H1 (cell line): Measurements from ENCODE around the gene GPR12. TPM values are rescaled to one million over a fixed set of nuclear protein-coding genes. Genes with fewer than 3 reads are reported as not detected.

ENCODE experiments used
- CTCF ChIA-PET: fragments of 300-600 bp; sonication (Branson Sonifier 250); formaldehyde crosslinking; loops from one replicate; lab custom pipeline; 2021; ENCODE audit not compliant: partially characterized antibody; lab: Charles Lee
- POLR2A ChIA-PET: fragments of 300-600 bp; sonication (Branson Sonifier 250); formaldehyde crosslinking; loops from one replicate; lab custom pipeline; 2021; ENCODE audit warnings: inconsistent platforms; ENCODE audit not compliant: partially characterized antibody; lab: Charles Lee
- DNase-seq, 2 experiments: peaks; one replicate each; pipeline versions ENCODE4 v3.0.0 to v3.0.0-alpha.2; 2010 to 2022; ENCODE audit warnings: low spot score in 2 of 2, low read depth in 1 of 2, mixed read lengths in 1 of 2
- FAIRE-seq: peaks from 2 replicates; lab custom pipeline; 2011; peaks lifted over from hg19 to GRCh38; lab: Jason Lieb, UNC
- H2AFZ ChIP-seq: 2 replicates; pipeline ENCODE4 v1.8.1; 2012; ENCODE audit warnings: low read length, inconsistent platforms
- H2AK5ac ChIP-seq: 2 replicates; pipeline ENCODE4 v1.6.1; 2013; ENCODE audit warnings: low read depth, low read length
- H2BK120ac ChIP-seq: replicated peaks from 2 replicates; pipeline ENCODE3; 2013; ENCODE audit warnings: low read depth, low read length, inconsistent platforms
- H2BK12ac ChIP-seq: 2 replicates; pipeline ENCODE4 v1.6.1; 2013; ENCODE audit warnings: low read depth, low read length
- H2BK15ac ChIP-seq: 2 replicates; pipeline ENCODE4 v1.6.1; 2013; ENCODE audit warnings: low read length
- H2BK20ac ChIP-seq: 2 replicates; pipeline ENCODE4 v1.6.1; 2013; ENCODE audit warnings: low read length
- H2BK5ac ChIP-seq: 2 replicates; pipeline ENCODE4 v1.6.1; 2013; ENCODE audit warnings: low read depth, low read length
- H3K14ac ChIP-seq: 2 replicates; pipeline ENCODE4 v1.6.1; 2013; ENCODE audit warnings: inconsistent platforms; ENCODE audit not compliant: insufficient read length
- H3K18ac ChIP-seq: 2 replicates; pipeline ENCODE4 v1.6.1; 2013; ENCODE audit warnings: low read length; ENCODE audit errors: extremely low read depth
- H3K23ac ChIP-seq: 2 replicates; pipeline ENCODE4 v1.6.1; 2013; ENCODE audit warnings: inconsistent platforms; ENCODE audit not compliant: insufficient read length
- H3K23me2 ChIP-seq: 2 replicates; pipeline ENCODE4 v1.6.1; 2013; ENCODE audit warnings: low read depth, low read length
- H3K27ac ChIP-seq: 2 replicates; pipeline ENCODE4 v1.6.1; 2011; ENCODE audit warnings: low read depth, low read length, inconsistent platforms
- H3K27me3 ChIP-seq, 4 experiments: replicated peaks in 1 of 4; 1 replicate in 1 of 4; 2 replicates in 3 of 4; pipeline versions ENCODE4 v1.6.1 to v1.8.1; 2011 to 2013; ENCODE audit warnings: low read length in 3 of 4, mild to moderate bottlenecking in 3 of 4, inconsistent platforms in 2 of 4, mixed read lengths in 2 of 4, moderate library complexity in 1 of 4; ENCODE audit not compliant: control insufficient read depth in 3 of 4, insufficient read depth in 3 of 4; ENCODE audit errors: extremely low read depth in 1 of 4
- H3K36me3 ChIP-seq, 4 experiments: 2 replicates each; pipeline versions ENCODE4 v1.6.1 to v1.8.1; 2011 to 2013; ENCODE audit warnings: mild to moderate bottlenecking in 4 of 4, low read length in 3 of 4, moderate library complexity in 2 of 4, control low read depth in 1 of 4, inconsistent platforms in 1 of 4; ENCODE audit not compliant: insufficient read depth in 4 of 4, control insufficient read depth in 2 of 4
- H3K4ac ChIP-seq: replicated peaks from 2 replicates; pipeline ENCODE3; 2013; ENCODE audit warnings: low read length, low read depth, mixed read lengths, inconsistent platforms; ENCODE audit not compliant: insufficient read length
- H3K4me1 ChIP-seq, 4 experiments: replicated peaks in 1 of 4; 1 replicate in 1 of 4; 2 replicates in 3 of 4; pipeline versions ENCODE4 v1.6.1 to v1.8.1; 2011 to 2013; ENCODE audit warnings: low read length in 3 of 4, inconsistent platforms in 2 of 4, mixed read lengths in 1 of 4; ENCODE audit not compliant: insufficient read depth in 4 of 4, control insufficient read depth in 3 of 4
- H3K4me2 ChIP-seq, 2 experiments: 2 replicates each; pipeline versions ENCODE4 v1.6.1 to v1.8.1; 2011 to 2013; ENCODE audit warnings: low read depth in 2 of 2, low read length in 2 of 2, control low read depth in 1 of 2, inconsistent platforms in 1 of 2, mild to moderate bottlenecking in 1 of 2; ENCODE audit not compliant: insufficient read depth in 1 of 2
- H3K4me3 ChIP-seq, 4 experiments: fragments of 200-600, 300-600 bp in 1 of 4; sonication (generic), shearing (Covaris generic), sonication (Bioruptor Twin) in 1 of 4; 2 replicates each; pipeline versions ENCODE4 v1.5.1 to v1.8.1; 2011 to 2016; ENCODE audit warnings: low read length in 4 of 4, low read depth in 3 of 4, control low read depth in 2 of 4, inconsistent platforms in 2 of 4, mild to moderate bottlenecking in 2 of 4, mixed read lengths in 1 of 4, moderate library complexity in 1 of 4; ENCODE audit not compliant: insufficient read depth in 2 of 4; ENCODE audit errors: extremely low read depth in 1 of 4
- H3K56ac ChIP-seq: replicated peaks from 2 replicates; pipeline ENCODE3; 2013; ENCODE audit warnings: low read depth, mild to moderate bottlenecking, mixed read lengths, low read length, inconsistent platforms; ENCODE audit not compliant: insufficient read length
- H3K79me1 ChIP-seq: 2 replicates; pipeline ENCODE4 v1.6.1; 2013; ENCODE audit warnings: low read depth, low read length, control low read depth
- H3K79me2 ChIP-seq, 2 experiments: 2 replicates each; pipeline versions ENCODE4 v1.6.1 to v1.8.1; 2012 to 2013; ENCODE audit warnings: low read length in 2 of 2, mild to moderate bottlenecking in 2 of 2, inconsistent platforms in 1 of 2; ENCODE audit not compliant: insufficient read depth in 2 of 2, control insufficient read depth in 1 of 2
- H3K9ac ChIP-seq, 4 experiments: replicated peaks in 1 of 4; 1 replicate in 1 of 4; 2 replicates in 3 of 4; pipeline versions ENCODE4 v1.6.1 to v1.8.1; 2011 to 2013; ENCODE audit warnings: low read depth in 3 of 4, low read length in 3 of 4, control low read depth in 2 of 4, mild to moderate bottlenecking in 2 of 4, moderate library complexity in 2 of 4, inconsistent platforms in 1 of 4; ENCODE audit errors: extremely low read depth in 1 of 4
- H3K9me3 ChIP-seq, 2 experiments: 2 replicates each; pipeline versions ENCODE4 v1.6.1 to v1.8.1; 2012 to 2013; ENCODE audit warnings: mild to moderate bottlenecking in 2 of 2, moderate library complexity in 2 of 2, control low read depth in 1 of 2, inconsistent platforms in 1 of 2, low read depth in 1 of 2, low read length in 1 of 2, mixed read lengths in 1 of 2; ENCODE audit not compliant: insufficient read depth in 2 of 2
- H4K20me1 ChIP-seq, 2 experiments: replicated peaks in 1 of 2; 2 replicates each; pipeline versions ENCODE3 to v1.8.1; 2011 to 2013; ENCODE audit warnings: inconsistent platforms in 2 of 2, low read length in 2 of 2, mild to moderate bottlenecking in 1 of 2; ENCODE audit not compliant: insufficient read depth in 2 of 2, control insufficient read depth in 1 of 2
- H4K5ac ChIP-seq: 2 replicates; pipeline ENCODE4 v1.6.1; 2013; ENCODE audit warnings: low read length, low read depth, mixed read lengths, inconsistent platforms; ENCODE audit not compliant: insufficient read length
- H4K8ac ChIP-seq: 2 replicates; pipeline ENCODE4 v1.8.0; 2013; ENCODE audit warnings: mild to moderate bottlenecking, moderate library complexity, low read length, inconsistent platforms; ENCODE audit not compliant: insufficient read depth; ENCODE audit errors: extremely low read depth
- H4K91ac ChIP-seq: replicated peaks from 2 replicates; pipeline ENCODE3; 2013; ENCODE audit warnings: low read length, mixed read lengths, inconsistent platforms; ENCODE audit not compliant: insufficient read length
- BACH1 ChIP-seq: IDR thresholded peaks from 2 replicates; pipeline ENCODE4 v1.6.1; 2012; ENCODE audit warnings: low read length, improper control_type of control experiment
- CBX5 ChIP-seq: fragments of 300-800, 300-1000 bp; sonication (generic); IDR thresholded peaks from 2 replicates; pipeline ENCODE4 v1.7.1; 2016; ENCODE audit warnings: antibody characterized with exemption, low read length, low read depth
- POU5F1 ChIP-seq: IDR thresholded peaks from 2 replicates; pipeline ENCODE4 v1.6.1; 2011; ENCODE audit warnings: low read depth, mild to moderate bottlenecking, low read length, moderate library complexity
- SAP30 ChIP-seq: fragments of 300-600 bp; sonication (generic); IDR thresholded peaks from 2 replicates; pipeline ENCODE4 v1.7.1; 2012; ENCODE audit warnings: low read length, moderate library complexity, mild to moderate bottlenecking, inconsistent platforms; ENCODE audit not compliant: insufficient read depth, insufficient replicate concordance
- SUZ12 ChIP-seq: fragments of 200-600 bp; sonication (generic); IDR thresholded peaks from 2 replicates; pipeline ENCODE4 v1.6.1; 2012; ENCODE audit warnings: mild to moderate bottlenecking, inconsistent platforms, low read length, moderate library complexity, mixed read lengths
- TAF7 ChIP-seq: optimal IDR thresholded peaks from 2 replicates; pipeline ENCODE3; 2011; ENCODE audit warnings: low read depth, mild to moderate bottlenecking, inconsistent platforms, low read length, moderate library complexity, borderline replicate concordance
- TEAD4 ChIP-seq: IDR thresholded peaks from 2 replicates; pipeline ENCODE4 v1.6.1; 2012; ENCODE audit warnings: low read depth, low read length, inconsistent platforms, mixed read lengths
- WGBS, 2 experiments: shearing (Covaris generic) in 1 of 2; methylation state at CpG; one replicate each; pipeline versions ENCODE4 v1.1.6 to v1.1.7; 2013 to 2015; ENCODE audit warnings: low lambda C conversion rate in 2 of 2, mixed read lengths in 2 of 2, inconsistent platforms in 1 of 2, low coverage in 1 of 2, missing lambda C conversion rate in 1 of 2; ENCODE audit not compliant: insufficient replicate concordance in 2 of 2, insufficient coverage in 1 of 2, insufficient read length in 1 of 2; ENCODE audit errors: extremely low coverage in 1 of 2, missing lambda C conversion rate in 1 of 2; 5-methylcytosine and 5-hydroxymethylcytosine counted together
- polyA plus RNA-seq, 7 experiments: library from polyadenylated mRNA; depleted of rRNA in 3 of 7; stranded (reverse) in 5 of 7; unstranded in 2 of 7; fragments of >200 nt in 5 of 7; fragments of 200-250 nt in 2 of 7; gene quantifications; 1 replicate in 5 of 7; 2 replicates in 1 of 7; 4 replicates in 1 of 7; pipeline versions ENCODE4 v1.2.1 to v1.2.3, GENCODE V29; 2011 to 2013; ENCODE audit warnings: missing spikeins in 2 of 7, mixed read lengths in 2 of 7
- total RNA-seq: library from RNA; stranded (reverse); fragmentation: NEBNext Ultra II Directional; extraction: Animal tissue kit (Norgen Biotek cat#: 25700); gene quantifications from 2 replicates; pipeline ENCODE4 v1.2.1, GENCODE V29; 2021

GPR12 gene
- total and polyA plus RNA-seq, 2 of the 8 experiments (the other 6 are each of a cell fraction or from before 2014, with no cell fraction given), result 0.15 to 0.27 TPM

DNA sequence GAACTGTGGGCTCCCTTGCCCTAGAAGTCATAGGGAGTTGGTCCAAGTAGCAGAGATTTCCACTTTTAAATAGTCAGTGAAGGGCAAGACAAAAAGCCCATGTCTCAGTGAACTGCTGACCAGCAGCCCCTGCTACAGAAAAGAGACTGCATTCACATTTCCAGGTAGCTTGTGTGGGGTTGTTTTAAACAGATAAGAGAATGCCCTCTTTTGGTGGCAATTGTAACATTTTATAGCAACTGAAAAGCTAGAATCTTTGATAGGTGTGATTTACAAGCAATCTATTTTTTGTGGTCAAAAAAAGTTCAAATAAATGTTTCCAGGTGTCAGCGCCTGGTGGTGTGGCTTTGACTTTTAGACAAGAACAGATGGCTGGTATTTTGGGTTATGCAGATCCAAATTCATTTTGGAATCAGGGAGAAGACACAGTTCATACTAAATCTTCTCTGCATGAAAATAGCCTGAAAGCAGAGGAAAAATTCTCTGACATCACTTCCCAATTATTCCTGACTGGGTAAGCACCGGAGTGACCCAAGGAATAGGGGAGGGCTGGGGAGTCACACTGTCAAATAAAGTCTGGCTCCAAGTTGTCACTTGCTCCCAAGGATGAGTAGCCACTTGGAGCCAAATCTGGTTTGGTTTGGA, 26.2 kb upstream of the GPR12 start:
- no peak overlapping the region for H3K4me3 ChIP-seq
- H3K36me3 ChIP-seq, result no peaks in the 10 kb centered on the region
- H3K4ac ChIP-seq, result no peak overlapping the region
- H4K91ac ChIP-seq, result no peak overlapping the region
- peaks cover 4 to 12% (median 7%) of the 10 kb centered on the region in 4 experiments; a peak in 6 of 7 replicates for H3K4me1 ChIP-seq
- DNase-seq, result no peak
- no peak overlapping the region for H3K9ac ChIP-seq
- no peak overlapping the region for H3K14ac ChIP-seq
- no peak overlapping the region for H3K56ac ChIP-seq
- no peak overlapping the region for H4K5ac ChIP-seq
- H3K23ac ChIP-seq, result no peak overlapping the region
- no peak overlapping the region for H2BK12ac ChIP-seq
- no peaks in the 10 kb centered on the region for H3K9me3 ChIP-seq
- no peak overlapping the region for H2BK5ac ChIP-seq
- no peak overlapping the region for H2AK5ac ChIP-seq
- no peak overlapping the region for H3K18ac ChIP-seq
- no peaks in the 10 kb centered on the region for H4K20me1 ChIP-seq
- 0 out of 7 replicates have a peak, but pooled peaks cover 0 to 2% (median 0%) of the 10 kb centered on the region in 4 experiments for H3K27me3 ChIP-seq
- no peaks in the 10 kb centered on the region for H3K79me2 ChIP-seq
- no peak overlapping the region for H2BK20ac ChIP-seq
- H3K27ac ChIP-seq, result no peak overlapping the region
- H3K4me2 ChIP-seq, result no peak overlapping the region; a peak in 1 of 4 replicates
- WGBS, 2 experiments, result 97% methylated on average over 2 of the region's 2 CpGs; no CpG with 5 or more reads in 1 of the 2 experiments
- ChIA-PET POLR2A (no interaction called here), CTCF (interaction anchor here (1.4 to 2.5 kb wide), 2 partner anchors 86 to 88 kb away, joined by 4 to 9 read pairs; no protein-coding TSS in a partner anchor)
- no peaks in the 10 kb centered on the region for H3K79me1 ChIP-seq
- H2AFZ ChIP-seq, result no peak overlapping the region
- no peak for TF ChIP-seq POU5F1
- TF ChIP-seq TAF7, result no peak
- TF ChIP-seq CBX5, result no peak
- TF ChIP-seq TEAD4, result no peak
- TF ChIP-seq BACH1, result no peak
- no peak for TF ChIP-seq SUZ12
- no peak for TF ChIP-seq SAP30
- peak overlapping the region; percentile 100; the same call in 1 of the 2 replicates for H2BK15ac ChIP-seq
- H3K23me2 ChIP-seq, result peaks cover 9% of the 10 kb centered on the region
- H2BK120ac ChIP-seq, result no peak overlapping the region
- no peak for FAIRE-seq
- no peak overlapping the region for H4K8ac ChIP-seq
